BE2C (cell line): Measurements from ENCODE around the gene DHRS13.

ENCODE experiments used
- DNase-seq: peaks from one replicate; pipeline ENCODE4 v3.0.0-alpha.2; 2020
- H3K27me3 ChIP-seq: fragments of 250-450 bp; sonication (Bioruptor Pico); 2 replicates; pipeline ENCODE4 v1.5.1; 2020; ENCODE audit warnings: mild to moderate bottlenecking
- H3K36me3 ChIP-seq: fragments of 250-450 bp; sonication (Bioruptor Pico); 2 replicates; pipeline ENCODE4 v1.5.1; 2020; ENCODE audit warnings: mild to moderate bottlenecking
- H3K4me1 ChIP-seq: fragments of 250-450 bp; sonication (Bioruptor Pico); 2 replicates; pipeline ENCODE4 v1.5.1; 2020
- H3K4me3 ChIP-seq: 2 replicates; pipeline ENCODE4 v1.5.1; 2011; ENCODE audit warnings: low read depth, low read length
- H3K9me3 ChIP-seq: fragments of 250-450 bp; sonication (Bioruptor Pico); 2 replicates; pipeline ENCODE4 v1.5.1; 2020
- CTCF ChIP-seq: IDR thresholded peaks from 2 replicates; pipeline ENCODE4 v1.5.1; 2012; ENCODE audit warnings: mild to moderate bottlenecking, low read depth, low read length

The DHRS13 gene

GRCh38 chr17:28861393-28862203 lies 41.3 kb downstream of the DHRS13 start:
- Histone ChIP-seq H3K27me3 (no peaks in the 10 kb centered on the region), H3K36me3 (no peaks in the 10 kb centered on the region; the same call in 1 of the 2 replicates), H3K4me3 (no peak overlapping the region), H3K4me1 (no peaks in the 10 kb centered on the region), H3K9me3 (no peaks in the 10 kb centered on the region)
- TF ChIP-seq CTCF, result no peak
- no peak for DNase-seq

GRCh38 chr17:28860363-28860808 lies 42.5 kb downstream of the DHRS13 start:
- Histone ChIP-seq H3K27me3 (no peaks in the 10 kb centered on the region), H3K4me1 (no peaks in the 10 kb centered on the region), H3K36me3 (no peaks in the 10 kb centered on the region; the same call in 1 of the 2 replicates), H3K9me3 (no peaks in the 10 kb centered on the region), H3K4me3 (no peak overlapping the region)
- DNase-seq, result no peak
- TF ChIP-seq CTCF, result no peak

- Histone ChIP-seq H3K4me1 (no peaks in the 10 kb centered on the region), H3K36me3 (no peaks in the 10 kb centered on the region; the same call in 1 of the 2 replicates), H3K27me3 (no peaks in the 10 kb centered on the region), H3K4me3 (no peak overlapping the region), H3K9me3 (no peaks in the 10 kb centered on the region)
- no peak for TF ChIP-seq CTCF
- no peak for DNase-seq
These were observed 44.0 kb downstream of the DHRS13 start for GRCh38 chr17:28858801-28859355.

GRCh38 chr17:28857905-28858800 lies 44.7 kb downstream of the DHRS13 start:
- TF ChIP-seq CTCF, result no peak

GRCh38 chr17:28856028-28856574 lies 46.8 kb downstream of the DHRS13 start:
- no peak for TF ChIP-seq CTCF
- Histone ChIP-seq H3K4me1 (no peaks in the 10 kb centered on the region), H3K27me3 (no peaks in the 10 kb centered on the region), H3K36me3 (no peaks in the 10 kb centered on the region; the same call in 1 of the 2 replicates), H3K9me3 (no peaks in the 10 kb centered on the region), H3K4me3 (peak overlapping the region; percentile 84; the same call in 1 of the 2 replicates)
- no peak for DNase-seq

More at GRCh38 chr17:28857905-28858800, 44.7 kb downstream of the DHRS13 start:
- Histone ChIP-seq H3K4me1 (no peaks in the 10 kb centered on the region), H3K4me3 (no peak overlapping the region), H3K9me3 (no peaks in the 10 kb centered on the region), H3K36me3 (no peaks in the 10 kb centered on the region; the same call in 1 of the 2 replicates), H3K27me3 (no peaks in the 10 kb centered on the region)
- DNase-seq, result no peak
